Esophagus squamous epithelium (tissue), 5 donors: ENCODE data around the gene SP3. TPM values are rescaled to one million over a fixed set of nuclear protein-coding genes. Genes with fewer than 3 reads are reported as not detected.

Experiments
- DNase-seq: peaks from one replicate; lab custom pipeline; 2025; lab: John Stamatoyannopoulos, UW
- H3K27ac ChIP-seq, 4 donors: fragments of 200-600 bp; sonication (generic); one replicate each; pipeline ENCODE4 v1.5.1; 2016 to 2019; ENCODE audit warnings: mild to moderate bottlenecking in 1 of 4
- H3K27me3 ChIP-seq, 4 donors: fragments of 200-600 bp; sonication (generic); 1 replicate in 3 of 4; 2 replicates in 1 of 4; pipeline versions ENCODE4 v1.5.1 to v1.6.0; 2017 to 2021; ENCODE audit warnings: antibody characterized with exemption in 1 of 4
- H3K36me3 ChIP-seq, 3 donors: fragments of 200-600 bp; sonication (generic); one replicate each; pipeline ENCODE4 v1.5.1; 2016 to 2019
- H3K4me1 ChIP-seq, 3 donors: fragments of 200-600 bp; sonication (generic); one replicate each; pipeline ENCODE4 v1.5.1; 2017 to 2019
- H3K4me3 ChIP-seq, 4 donors: fragments of 200-600 bp; sonication (generic); 1 replicate in 3 of 4; 2 replicates in 1 of 4; pipeline ENCODE4 v1.5.1; 2016 to 2019; ENCODE audit warnings: mild to moderate bottlenecking in 2 of 4, moderate library complexity in 1 of 4
- H3K9me3 ChIP-seq, 3 donors: fragments of 200-600 bp; sonication (generic); one replicate each; pipeline ENCODE4 v1.5.1; 2016 to 2019
- POLR2A ChIP-seq, 4 donors: fragments of 450-650 bp; IDR thresholded peaks; one replicate each; pipeline ENCODE4 v1.6.1; 2017; ENCODE audit warnings: antibody characterized with exemption in 4 of 4, mild to moderate bottlenecking in 4 of 4, moderate library complexity in 3 of 4
- WGBS, 2 donors: methylation state at CpG; one replicate each; pipeline ENCODE4 v1.1.5; 2018; 5-methylcytosine and 5-hydroxymethylcytosine counted together
- intact Hi-C: fragments of 100-400 bp; cut with DNase I; formaldehyde crosslinking; loops from one replicate; pipeline ENCODE4 v1.15.0; 2022
- total RNA-seq, 4 donors: library from RNA; depleted of rRNA; stranded (reverse); fragments of >200 nt; gene quantifications; one replicate each; pipeline ENCODE4 v1.1.0, GENCODE V29; 2016
- TF ChIP-seq, protein P1 (sequence below), 6 experiments: fragments of 450-650 bp in 4 of 6; fragments of 200-600 bp in 2 of 6; sonication (generic) in 2 of 6; IDR thresholded peaks; one replicate each; pipeline ENCODE4 v1.5.1; 2016 to 2019; ENCODE audit warnings: antibody characterized with exemption in 6 of 6, mild to moderate bottlenecking in 4 of 6, moderate library complexity in 4 of 6
- donor health status: DM: yes; HTN: yes; CAD: no.

The SP3 gene
- total RNA-seq, 4 donors from 2014 or later, result 41.3 to 97.8 (median 67.6) TPM

DNA sequence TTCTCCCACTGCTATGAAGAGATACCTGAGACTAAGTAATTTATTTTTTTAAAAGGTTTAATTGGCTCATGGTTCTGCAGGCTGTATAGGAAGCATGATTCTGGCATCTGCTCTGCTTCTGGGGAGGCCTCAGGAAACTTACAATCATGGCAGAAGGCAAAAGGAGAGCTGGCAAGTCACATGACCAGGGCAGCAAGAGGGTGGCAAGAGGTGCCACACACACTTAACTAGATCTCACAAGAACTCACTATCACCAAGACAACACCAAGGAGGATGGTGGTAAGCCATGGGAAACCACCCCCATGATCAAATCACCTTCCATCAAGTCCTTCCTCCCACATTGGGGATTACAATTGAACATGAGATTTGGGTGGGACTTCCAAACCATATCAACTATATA lies 38.3 kb downstream of the SP3 start:
- Histone ChIP-seq H3K27me3 (no peaks in the 10 kb centered on the region), H3K9me3 (no peaks in the 10 kb centered on the region), H3K27ac (no peak overlapping the region), H3K36me3 (peaks cover 0 to 16% (median 0%) of the 10 kb centered on the region in 3 donors), H3K4me1 (peaks cover 0 to 59% (median 0%) of the 10 kb centered on the region in 3 donors), H3K4me3 (no peak overlapping the region)
- intact Hi-C loops, result no loop called here
- DNase-seq, result no peak
- TF ChIP-seq POLR2A (IDR thresholded peaks at IDR 0.05), result no peak
- TF ChIP-seq, protein P1, sequence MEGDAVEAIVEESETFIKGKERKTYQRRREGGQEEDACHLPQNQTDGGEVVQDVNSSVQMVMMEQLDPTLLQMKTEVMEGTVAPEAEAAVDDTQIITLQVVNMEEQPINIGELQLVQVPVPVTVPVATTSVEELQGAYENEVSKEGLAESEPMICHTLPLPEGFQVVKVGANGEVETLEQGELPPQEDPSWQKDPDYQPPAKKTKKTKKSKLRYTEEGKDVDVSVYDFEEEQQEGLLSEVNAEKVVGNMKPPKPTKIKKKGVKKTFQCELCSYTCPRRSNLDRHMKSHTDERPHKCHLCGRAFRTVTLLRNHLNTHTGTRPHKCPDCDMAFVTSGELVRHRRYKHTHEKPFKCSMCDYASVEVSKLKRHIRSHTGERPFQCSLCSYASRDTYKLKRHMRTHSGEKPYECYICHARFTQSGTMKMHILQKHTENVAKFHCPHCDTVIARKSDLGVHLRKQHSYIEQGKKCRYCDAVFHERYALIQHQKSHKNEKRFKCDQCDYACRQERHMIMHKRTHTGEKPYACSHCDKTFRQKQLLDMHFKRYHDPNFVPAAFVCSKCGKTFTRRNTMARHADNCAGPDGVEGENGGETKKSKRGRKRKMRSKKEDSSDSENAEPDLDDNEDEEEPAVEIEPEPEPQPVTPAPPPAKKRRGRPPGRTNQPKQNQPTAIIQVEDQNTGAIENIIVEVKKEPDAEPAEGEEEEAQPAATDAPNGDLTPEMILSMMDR (IDR thresholded peaks at IDR 0.05), result no peak

DNA sequence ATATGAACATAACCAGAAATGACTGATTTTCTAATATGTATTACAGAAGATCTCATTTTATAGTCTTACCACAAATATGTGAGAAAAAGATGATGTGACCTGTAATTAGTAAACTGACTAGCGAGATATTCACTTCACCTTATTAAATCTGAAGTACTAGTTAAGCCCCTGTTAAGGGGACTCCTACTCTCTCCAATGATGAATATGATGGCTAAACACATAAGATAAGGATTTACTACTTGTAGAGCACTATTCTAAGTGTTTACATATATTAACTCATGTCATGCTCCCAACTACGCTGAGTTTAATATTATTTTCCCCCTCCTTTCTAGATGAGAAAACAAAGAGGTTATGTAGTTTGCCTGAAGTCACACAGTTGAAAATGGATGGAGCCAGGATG lies 40.9 kb downstream of the SP3 start:
- H3K27ac ChIP-seq, result no peak overlapping the region
- no peak for DNase-seq
- no peak for TF ChIP-seq POLR2A (IDR thresholded peaks at IDR 0.05)
- TF ChIP-seq, protein P1 (IDR thresholded peaks at IDR 0.05), result no peak
- peaks cover 0 to 64% (median 3%) of the 10 kb centered on the region in 3 donors for H3K4me1 ChIP-seq
- no peak overlapping the region for H3K4me3 ChIP-seq
- intact Hi-C loops, result no loop called here
- H3K9me3 ChIP-seq, result no peaks in the 10 kb centered on the region
- no peaks in the 10 kb centered on the region for H3K27me3 ChIP-seq
- H3K36me3 ChIP-seq, result peaks cover 0 to 8% (median 0%) of the 10 kb centered on the region in 3 donors
- 78 to 89% methylated on average over 2 of the region's 2 CpGs for WGBS, 2 donors

DNA sequence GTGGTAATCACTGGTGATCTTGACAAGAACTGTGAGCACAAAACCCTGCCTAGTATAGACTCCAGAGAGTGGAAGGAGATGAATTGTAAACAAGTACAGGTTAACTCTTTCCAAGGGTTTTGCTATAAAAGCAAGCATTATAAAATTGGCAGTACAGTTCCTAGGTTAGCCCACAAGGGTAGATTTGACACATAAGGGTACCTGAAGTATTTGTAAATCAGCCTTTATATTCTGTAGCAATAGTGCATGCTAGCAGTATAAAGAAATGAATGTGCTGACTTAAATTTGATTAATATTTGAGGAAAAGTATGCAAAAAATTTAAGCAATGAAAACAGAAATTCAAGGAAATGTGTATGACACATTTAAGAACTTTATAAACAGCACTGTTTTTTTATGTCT lies 42.4 kb downstream of the SP3 start:
- no peak for DNase-seq
- Histone ChIP-seq H3K4me3 (no peak overlapping the region), H3K36me3 (peaks cover 0 to 21% (median 0%) of the 10 kb centered on the region in 3 donors), H3K4me1 (peaks cover 0 to 61% (median 3%) of the 10 kb centered on the region in 3 donors), H3K27ac (no peak overlapping the region), H3K27me3 (no peaks in the 10 kb centered on the region), H3K9me3 (no peaks in the 10 kb centered on the region)
- TF ChIP-seq, protein P1 (IDR thresholded peaks at IDR 0.05), result no peak
- no peak for TF ChIP-seq POLR2A (IDR thresholded peaks at IDR 0.05)
- intact Hi-C loops, result no loop called here

DNA sequence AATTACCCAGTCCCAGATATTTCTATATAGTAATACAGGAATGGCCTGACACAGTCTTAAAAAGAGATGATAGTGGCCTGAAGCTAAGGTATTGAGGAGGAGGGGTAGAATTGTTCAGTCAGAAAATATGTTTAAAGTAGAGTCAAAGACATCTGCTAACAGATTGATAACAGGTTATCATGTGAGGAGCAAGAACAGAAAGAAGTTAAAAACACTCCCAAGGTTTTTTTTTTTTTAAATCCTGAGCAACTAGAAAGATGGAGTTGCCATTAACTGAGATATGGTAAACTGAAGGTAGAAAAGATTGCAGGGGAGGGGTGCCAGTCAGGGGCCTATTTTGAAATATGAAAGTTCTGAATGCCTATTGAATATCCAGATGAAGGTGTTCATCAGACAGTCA lies 43.1 kb downstream of the SP3 start:
- Histone ChIP-seq H3K4me3 (no peak overlapping the region), H3K36me3 (peaks cover 0 to 23% (median 4%) of the 10 kb centered on the region in 3 donors), H3K27me3 (no peaks in the 10 kb centered on the region), H3K27ac (no peak overlapping the region), H3K9me3 (no peaks in the 10 kb centered on the region), H3K4me1 (peaks cover 0 to 61% (median 3%) of the 10 kb centered on the region in 3 donors)
- intact Hi-C loops, result no loop called here
- TF ChIP-seq, protein P1 (IDR thresholded peaks at IDR 0.05), result no peak
- TF ChIP-seq POLR2A (IDR thresholded peaks at IDR 0.05), result no peak
- DNase-seq, result no peak

DNA sequence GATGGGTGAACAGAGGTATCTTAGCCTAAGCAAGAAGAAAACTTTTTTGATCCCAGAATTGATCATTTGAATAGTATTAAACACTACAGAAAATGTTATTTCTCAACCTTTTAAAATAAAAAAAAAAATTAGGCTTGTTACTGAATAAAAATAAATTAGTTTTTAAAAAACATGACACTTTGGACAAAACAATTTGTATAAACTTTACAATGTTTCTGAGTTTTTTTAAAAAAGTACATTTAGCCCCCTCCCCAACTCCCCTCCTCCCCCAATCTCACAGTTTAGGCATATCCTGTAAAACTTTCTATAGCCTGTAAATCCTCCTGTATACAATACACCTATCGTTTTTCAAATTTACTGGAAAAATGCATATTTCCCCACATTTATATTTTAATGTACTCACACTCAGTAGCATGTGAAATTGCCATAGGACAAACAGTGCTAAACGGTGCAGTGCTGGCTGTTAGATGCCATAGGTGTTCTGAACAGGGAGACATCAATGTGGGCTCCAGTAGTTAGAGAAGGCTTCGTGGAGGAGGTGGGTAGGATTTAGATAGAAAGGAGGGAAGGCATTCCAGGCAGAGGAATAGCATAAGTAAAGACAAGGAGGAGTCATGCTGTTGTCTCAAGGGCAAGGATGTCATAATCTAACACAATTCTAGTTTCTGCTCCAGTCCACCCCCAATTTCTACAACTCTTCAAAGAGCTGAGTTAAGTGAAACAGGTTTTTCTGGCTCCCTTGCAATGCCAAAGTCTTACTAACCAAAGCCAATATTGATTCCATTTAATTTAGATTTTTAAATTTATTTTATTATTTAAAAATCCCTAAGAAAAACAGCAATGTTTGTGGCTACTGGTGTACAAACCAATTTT lies 50.9 kb downstream of the SP3 start:
- no peak for DNase-seq
- no peak overlapping the region for H3K27ac ChIP-seq
- H3K36me3 ChIP-seq, result peaks cover 4 to 74% (median 10%) of the 10 kb centered on the region in 3 donors
- H3K4me3 ChIP-seq, result no peak overlapping the region
- H3K27me3 ChIP-seq, result no peaks in the 10 kb centered on the region
- no peaks in the 10 kb centered on the region for H3K9me3 ChIP-seq
- TF ChIP-seq, protein P1 (IDR thresholded peaks at IDR 0.05), result no peak
- TF ChIP-seq POLR2A (IDR thresholded peaks at IDR 0.05), result no peak
- 56 to 79% methylated on average over 3 of the region's 3 CpGs for WGBS, 2 donors
- intact Hi-C loops, result no loop called here
- peaks cover 0 to 12% (median 7%) of the 10 kb centered on the region in 3 donors for H3K4me1 ChIP-seq
